Smooth muscle cell (in vitro differentiated cells): ENCODE data around the gene ARHGEF10L. TPM values are rescaled to one million over a fixed set of nuclear protein-coding genes. Genes with fewer than 3 reads are reported as not detected.

Experiments
- DNase-seq: peaks from one replicate; lab custom pipeline; 2025; ENCODE audit not compliant: unreplicated experiment; lab: John Stamatoyannopoulos, UW
- H2AFZ ChIP-seq: fragments of 200-600 bp; sonication (generic); 2 replicates; pipeline ENCODE4 v1.6.0; 2016; ENCODE audit warnings: antibody characterized with exemption, low read depth, mild to moderate bottlenecking
- H3F3A ChIP-seq: fragments of 200-600 bp; sonication (generic); 2 replicates; pipeline ENCODE4 v1.6.0; 2017; ENCODE audit warnings: antibody characterized with exemption, low read depth
- H3K27ac ChIP-seq: fragments of 200-600 bp; sonication (generic); 2 replicates; pipeline ENCODE4 v1.5.1; 2016; ENCODE audit warnings: low read depth, mild to moderate bottlenecking
- H3K27me3 ChIP-seq: fragments of 200-600 bp; sonication (generic); 2 replicates; pipeline ENCODE4 v1.6.1; 2016; ENCODE audit warnings: low read depth, mild to moderate bottlenecking
- H3K36me3 ChIP-seq: fragments of 200-600 bp; sonication (generic); 2 replicates; pipeline ENCODE4 v1.5.1; 2016; ENCODE audit warnings: low read depth
- H3K4me1 ChIP-seq: fragments of 200-600 bp; sonication (generic); 2 replicates; pipeline ENCODE4 v1.5.1; 2016; ENCODE audit warnings: low read depth
- H3K4me2 ChIP-seq: fragments of 200-600 bp; sonication (generic); 2 replicates; pipeline ENCODE4 v1.6.0; 2016; ENCODE audit warnings: mild to moderate bottlenecking
- H3K4me3 ChIP-seq: fragments of 200-600 bp; sonication (generic); 2 replicates; pipeline ENCODE4 v1.5.1; 2016; ENCODE audit warnings: mild to moderate bottlenecking
- H3K79me2 ChIP-seq: fragments of 200-600 bp; sonication (generic); 2 replicates; pipeline ENCODE4 v1.6.0; 2016; ENCODE audit warnings: low read depth, mild to moderate bottlenecking
- H3K9ac ChIP-seq: fragments of 200-600 bp; sonication (generic); 2 replicates; pipeline ENCODE4 v1.6.0; 2016; ENCODE audit warnings: low read depth
- H3K9me3 ChIP-seq: fragments of 200-600 bp; sonication (generic); replicated peaks from 2 replicates; pipeline ENCODE4 v1.5.1; 2016; ENCODE audit warnings: low read depth
- H4K20me1 ChIP-seq: fragments of 200-600 bp; sonication (generic); 2 replicates; pipeline ENCODE4 v1.6.0; 2016; ENCODE audit warnings: low read depth
- CTCF ChIP-seq: fragments of 200-600 bp; sonication (generic); IDR thresholded peaks from 2 replicates; pipeline ENCODE4 v1.5.1; 2017; ENCODE audit warnings: borderline replicate concordance, mild to moderate bottlenecking, antibody characterized with exemption; ENCODE audit not compliant: insufficient read depth, poor library complexity, severe bottlenecking
- WGBS: methylation state at CpG from one replicate; pipeline ENCODE4 v1.1.7; 2016; ENCODE audit warnings: low lambda C conversion rate; 5-methylcytosine and 5-hydroxymethylcytosine counted together
- polyA plus RNA-seq: library from polyadenylated mRNA; unstranded; fragments of >200 nt; fragmentation: Nextera tagmentation; extraction: Ambion mirVana; gene quantifications from 2 replicates; pipeline ENCODE4 v1.2.1, GENCODE V29; 2016
- total RNA-seq: library from RNA; depleted of rRNA; stranded (reverse); fragments of >200 nt; gene quantifications from 2 replicates; pipeline ENCODE4 v1.2.3, GENCODE V29; 2014

Gene ARHGEF10L
- total and polyA plus RNA-seq, 2 experiments from 2014 or later: 6.6 to 13.7 TPM

GRCh38 chr1:17682400-17682799 is 142.9 kb downstream of the ARHGEF10L start:
- H3K4me2 ChIP-seq: no peak overlapping the region
- no peak for DNase-seq
- H3F3A ChIP-seq: no peaks in the 10 kb centered on the region
- H2AFZ ChIP-seq: no peak overlapping the region
- no peak overlapping the region for H3K27ac ChIP-seq
- H3K4me1 ChIP-seq: no peaks in the 10 kb centered on the region
- 66% methylated on average over 4 of the region's 4 CpGs for WGBS
- H3K9me3 ChIP-seq: no peaks in the 10 kb centered on the region
- no peaks in the 10 kb centered on the region for H3K79me2 ChIP-seq
- H4K20me1 ChIP-seq: peaks cover 69% of the 10 kb centered on the region
- no peak overlapping the region for H3K9ac ChIP-seq
- H3K36me3 ChIP-seq: no peaks in the 10 kb centered on the region
- no peak overlapping the region for H3K4me3 ChIP-seq
- H3K27me3 ChIP-seq: no peaks in the 10 kb centered on the region
- no peak for TF ChIP-seq CTCF

GRCh38 chr1:17683598-17683997 is 144.1 kb downstream of the ARHGEF10L start:
- no peak overlapping the region for H3K4me3 ChIP-seq
- no peak overlapping the region for H3K9ac ChIP-seq
- WGBS: 89% methylated on average over 11 of the region's 11 CpGs
- H3K4me2 ChIP-seq: no peak overlapping the region
- H3K36me3 ChIP-seq: no peaks in the 10 kb centered on the region
- no peaks in the 10 kb centered on the region for H3F3A ChIP-seq
- H3K27me3 ChIP-seq: no peaks in the 10 kb centered on the region
- no peak for TF ChIP-seq CTCF
- H3K4me1 ChIP-seq: no peaks in the 10 kb centered on the region
- no peaks in the 10 kb centered on the region for H3K79me2 ChIP-seq
- no peaks in the 10 kb centered on the region for H3K9me3 ChIP-seq
- peaks cover 62% of the 10 kb centered on the region for H4K20me1 ChIP-seq
- no peak for DNase-seq
- H3K27ac ChIP-seq: no peak overlapping the region
- no peak overlapping the region for H2AFZ ChIP-seq

GRCh38 chr1:17684810-17685209 is 145.3 kb downstream of the ARHGEF10L start:
- DNase-seq: no peak
- peaks cover 51% of the 10 kb centered on the region for H4K20me1 ChIP-seq
- no peak overlapping the region for H3K27ac ChIP-seq
- no peaks in the 10 kb centered on the region for H3F3A ChIP-seq
- WGBS: 86% methylated on average over 8 of the region's 8 CpGs
- no peak overlapping the region for H2AFZ ChIP-seq
- no peak for TF ChIP-seq CTCF
- no peaks in the 10 kb centered on the region for H3K9me3 ChIP-seq
- H3K4me1 ChIP-seq: no peaks in the 10 kb centered on the region
- H3K4me2 ChIP-seq: no peak overlapping the region
- no peak overlapping the region for H3K4me3 ChIP-seq
- H3K36me3 ChIP-seq: no peaks in the 10 kb centered on the region
- H3K27me3 ChIP-seq: no peaks in the 10 kb centered on the region
- no peak overlapping the region for H3K9ac ChIP-seq
- H3K79me2 ChIP-seq: no peaks in the 10 kb centered on the region

- 90% methylated on average over 7 of the region's 7 CpGs for WGBS
- H2AFZ ChIP-seq: no peak overlapping the region
- no peak for DNase-seq
- H3K4me2 ChIP-seq: no peak overlapping the region
- H3K27ac ChIP-seq: no peak overlapping the region
- no peaks in the 10 kb centered on the region for H3K4me1 ChIP-seq
- no peaks in the 10 kb centered on the region for H3K27me3 ChIP-seq
- no peaks in the 10 kb centered on the region for H3F3A ChIP-seq
- H3K4me3 ChIP-seq: no peak overlapping the region
- H3K9me3 ChIP-seq: no peaks in the 10 kb centered on the region
- no peak overlapping the region for H3K9ac ChIP-seq
- H4K20me1 ChIP-seq: peaks cover 45% of the 10 kb centered on the region
- no peaks in the 10 kb centered on the region for H3K36me3 ChIP-seq
- TF ChIP-seq CTCF: no peak
- no peaks in the 10 kb centered on the region for H3K79me2 ChIP-seq
These were observed 146.8 kb downstream of the ARHGEF10L start for GRCh38 chr1:17686258-17686657.
